Activated CD8-positive, alpha-beta T cell treated with anti-CD3 and anti-CD28 coated beads for 36 hours (primary cell): ENCODE results near the gene DNPEP. TPM values are rescaled to one million over a fixed set of nuclear protein-coding genes. Genes with fewer than 3 reads are reported as not detected.

Experiments used
- ATAC-seq: fragments of 200-7000 bp; cut with Tn5 transposase; one replicate; pipeline ENCODE4 v1.10.0; 2021; ENCODE audit warnings: mild to moderate bottlenecking, moderate library complexity
- CTCF ChIA-PET: fragments of 350-600 bp; sonication (Branson Sonifier 250); formaldehyde crosslinking; loops from one replicate; lab custom pipeline; 2021; ENCODE audit warnings: antibody characterized with exemption; lab: Charles Lee
- POLR2A ChIA-PET: fragments of 350-600 bp; sonication (Branson Sonifier 250); formaldehyde crosslinking; loops from one replicate; lab custom pipeline; 2021; ENCODE audit warnings: antibody characterized with exemption; lab: Charles Lee
- DNase-seq: peaks from one replicate; pipeline ENCODE4 v3.0.0-alpha.2; 2020
- H3K27ac Mint-ChIP-seq: one replicate; pipeline ENCODE4 v1.8.0; 2021; ENCODE audit warnings: mild to moderate bottlenecking, mixed read lengths
- H3K27me3 Mint-ChIP-seq: one replicate; pipeline ENCODE4 v1.8.0; 2021; ENCODE audit warnings: mixed read lengths
- H3K36me3 Mint-ChIP-seq: one replicate; pipeline ENCODE4 v1.8.0; 2021; ENCODE audit warnings: low read depth, mixed read lengths
- H3K4me1 Mint-ChIP-seq: one replicate; pipeline ENCODE4 v1.8.0; 2021; ENCODE audit warnings: low read depth, mixed read lengths
- H3K4me3 Mint-ChIP-seq: one replicate; pipeline ENCODE4 v1.8.0; 2021; ENCODE audit warnings: mild to moderate bottlenecking, moderate library complexity, mixed read lengths
- H3K9me3 Mint-ChIP-seq: one replicate; pipeline ENCODE4 v1.8.0; 2021; ENCODE audit warnings: mixed read lengths
- CTCF ChIP-seq: fragments of 200-600 bp; IDR thresholded peaks from one replicate; pipeline ENCODE4 v1.8.0; 2022; ENCODE audit warnings: antibody characterized with exemption, mild to moderate bottlenecking
- intact Hi-C: fragments of 100-400 bp; cut with micrococcal nuclease; formaldehyde crosslinking; loops from one replicate; pipeline ENCODE4 v1.10.0; 2022
- total RNA-seq, 2 experiments: library from RNA; stranded (reverse); gene quantifications; one replicate each; pipeline ENCODE4 v1.2.3, GENCODE V29; 2021

The DNPEP gene
- total RNA-seq, 2 experiments from 2014 or later: 112 to 113 TPM

GRCh38 chr2:219404291-219404910 is 16.7 kb upstream of the DNPEP start:
- ATAC-seq (no peak), DNase-seq (no peak)
- CTCF ChIA-PET: interaction anchor here (0.9 to 10.1 kb wide), 15 partner anchors 8 to 155 kb away, joined by 3 to 159 read pairs (median 19); partner anchors contain the start of genes DES, DNPEP, GMPPA and SPEG
- no peaks in the 10 kb centered on the region for H3K9me3 Mint-ChIP-seq
- H3K27me3 Mint-ChIP-seq: peaks cover 11% of the 10 kb centered on the region
- no peak for TF ChIP-seq CTCF
- intact Hi-C loops: loop anchor here (5.0 kb wide), 1 partner anchor 128 kb away; no protein-coding TSS in a partner anchor
- H3K4me3 Mint-ChIP-seq: no peak overlapping the region
- POLR2A ChIA-PET: interaction anchor here (0.7 to 0.8 kb wide), 2 partner anchors 16 to 34 kb away, joined by 3 read pairs; no protein-coding TSS in a partner anchor
- H3K36me3 Mint-ChIP-seq: no peaks in the 10 kb centered on the region
- no peak overlapping the region for H3K27ac Mint-ChIP-seq
- H3K4me1 Mint-ChIP-seq: no peaks in the 10 kb centered on the region

GRCh38 chr2:219403861-219404260 is 16.1 kb upstream of the DNPEP start:
- Mint-ChIP-seq H3K4me3 (no peak overlapping the region), H3K4me1 (no peaks in the 10 kb centered on the region), H3K9me3 (no peaks in the 10 kb centered on the region), H3K36me3 (no peaks in the 10 kb centered on the region), H3K27ac (no peak overlapping the region), H3K27me3 (peaks cover 11% of the 10 kb centered on the region)
- no peak for TF ChIP-seq CTCF
- ATAC-seq: no peak
- DNase-seq: no peak
- ChIA-PET POLR2A (interaction anchor here (0.8 kb wide), 1 partner anchor 35 kb away, joined by 3 read pairs; no protein-coding TSS in a partner anchor), CTCF (interaction anchor here (0.9 to 10.1 kb wide), 23 partner anchors 8 to 156 kb away, joined by 3 to 159 read pairs (median 12); partner anchors contain the start of genes CHPF, DES, DNPEP and GMPPA)
- intact Hi-C loops: loop anchor here (5.0 kb wide), 1 partner anchor 128 kb away; no protein-coding TSS in a partner anchor

- ATAC-seq (peak; percentile 99), DNase-seq (peak; percentile 79)
- TF ChIP-seq CTCF: peak; percentile 77
- intact Hi-C loops: loop anchor here (5.0 kb wide), 1 partner anchor 129 kb away; no protein-coding TSS in a partner anchor
- Mint-ChIP-seq H3K27me3 (peaks cover 8% of the 10 kb centered on the region), H3K4me3 (no peak overlapping the region), H3K27ac (no peak overlapping the region), H3K4me1 (no peaks in the 10 kb centered on the region), H3K9me3 (no peaks in the 10 kb centered on the region), H3K36me3 (no peaks in the 10 kb centered on the region)
- CTCF ChIA-PET: interaction anchor here (0.7 to 10.1 kb wide), 41 partner anchors 9 to 249 kb away, joined by 3 to 159 read pairs (median 5); partner anchors contain the start of genes ASIC4, CHPF, DES and DNPEP
- POLR2A ChIA-PET: interaction anchor here (0.7 to 1.6 kb wide), 4 partner anchors 12 to 83 kb away, joined by 3 to 10 read pairs (median 4); no protein-coding TSS in a partner anchor
Observed at GRCh38 chr2:219402665-219403515, 15.2 kb upstream of the DNPEP start.

GRCh38 chr2:219401606-219402005 is 13.9 kb upstream of the DNPEP start:
- no peak overlapping the region for H3K4me3 Mint-ChIP-seq
- H3K9me3 Mint-ChIP-seq: no peaks in the 10 kb centered on the region
- DNase-seq (no peak), ATAC-seq (no peak)
- no peak for TF ChIP-seq CTCF
- H3K4me1 Mint-ChIP-seq: peaks cover 9% of the 10 kb centered on the region
- peaks cover 8% of the 10 kb centered on the region for H3K27me3 Mint-ChIP-seq
- intact Hi-C loops: loop anchor here (5.0 kb wide), 1 partner anchor 131 kb away; no protein-coding TSS in a partner anchor
- no peak overlapping the region for H3K27ac Mint-ChIP-seq
- ChIA-PET CTCF (interaction anchor here (1.0 to 10.1 kb wide), 22 partner anchors 11 to 225 kb away, joined by 3 to 159 read pairs (median 12); partner anchors contain the start of genes DES, DNPEP, GMPPA and SPEG), POLR2A (interaction anchor here (1.4 to 1.6 kb wide), 2 partner anchors 13 to 46 kb away, joined by 4 to 6 read pairs; no protein-coding TSS in a partner anchor)
- H3K36me3 Mint-ChIP-seq: no peaks in the 10 kb centered on the region
